Skeletal muscle satellite cell (primary cell): ENCODE data around the gene SLC23A3.
"Not testable (repeated sequence)": the region's sequence is repeated elsewhere in the genome, so short reads cannot be mapped to it uniquely, and the experiment has no call there.

ENCODE experiments used
- H3K27me3 ChIP-seq: 2 replicates; pipeline ENCODE4 v1.7.0; 2013; ENCODE audit warnings: low read length; ENCODE audit not compliant: control insufficient read depth, insufficient read depth
- H3K36me3 ChIP-seq: 2 replicates; pipeline ENCODE4 v1.7.0; 2013; ENCODE audit warnings: mild to moderate bottlenecking, control low read depth, low read length; ENCODE audit not compliant: insufficient read depth
- H3K4me1 ChIP-seq: 2 replicates; pipeline ENCODE4 v1.7.0; 2013; ENCODE audit warnings: low read length; ENCODE audit not compliant: control insufficient read depth, insufficient read depth
- H3K4me2 ChIP-seq: 2 replicates; pipeline ENCODE4 v1.7.0; 2013; ENCODE audit warnings: mild to moderate bottlenecking, low read length
- H3K4me3 ChIP-seq: 2 replicates; pipeline ENCODE4 v1.7.0; 2013; ENCODE audit warnings: low read length
- H3K9ac ChIP-seq: 2 replicates; pipeline ENCODE4 v1.7.0; 2013; ENCODE audit warnings: mild to moderate bottlenecking, low read depth, low read length, moderate library complexity
- H3K9me3 ChIP-seq: replicated peaks from 2 replicates; pipeline ENCODE4 v1.7.0; 2013; ENCODE audit warnings: mild to moderate bottlenecking, control low read depth, low read length

SLC23A3 gene

DNA sequence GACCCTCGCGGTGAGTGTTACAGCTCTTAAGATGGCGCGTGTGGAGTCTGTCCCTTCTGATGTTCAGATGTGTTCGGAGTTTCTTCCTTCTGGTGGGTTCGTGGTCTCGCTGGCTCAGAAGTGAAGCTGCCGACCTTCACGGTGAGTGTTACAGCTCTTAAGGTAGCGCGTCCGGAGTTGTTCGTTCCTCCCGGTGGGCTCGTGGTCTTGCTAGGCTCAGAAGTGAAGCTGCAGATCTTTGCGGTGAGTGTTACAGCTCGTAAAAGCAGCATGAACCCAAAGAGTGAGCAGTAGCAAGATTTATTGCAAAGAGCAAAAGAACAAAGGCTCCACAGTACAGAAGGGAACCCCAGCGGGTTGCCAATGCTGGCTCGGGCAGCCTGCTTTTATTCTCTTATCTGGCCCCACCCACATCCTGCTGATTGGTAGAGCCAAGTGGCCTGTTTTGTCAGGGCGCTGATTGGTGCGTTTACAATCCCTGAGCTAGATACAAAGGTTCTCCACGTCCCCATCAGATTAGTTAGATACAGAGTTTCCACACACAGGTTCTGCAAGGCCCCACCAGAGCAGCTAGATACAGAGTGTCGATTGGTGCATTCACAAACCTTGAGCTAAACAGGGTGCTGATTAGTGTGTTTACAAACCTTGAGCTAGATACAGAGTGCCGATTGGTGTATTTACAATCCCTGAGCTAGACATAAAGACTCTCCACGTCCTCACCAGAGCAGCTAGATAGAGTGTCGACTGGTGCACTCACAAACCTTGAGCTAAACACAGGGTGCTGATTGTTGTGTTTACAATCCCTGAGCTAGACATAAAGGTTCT lies 30.9 kb upstream of the SLC23A3 start:
- H3K4me1 ChIP-seq, H3K4me2 ChIP-seq, H3K9me3 ChIP-seq, H3K9ac ChIP-seq, H3K4me3 ChIP-seq, H3K36me3 ChIP-seq: not testable (repeated sequence)
- peaks cover 15% of the 10 kb centered on the region for H3K27me3 ChIP-seq

DNA sequence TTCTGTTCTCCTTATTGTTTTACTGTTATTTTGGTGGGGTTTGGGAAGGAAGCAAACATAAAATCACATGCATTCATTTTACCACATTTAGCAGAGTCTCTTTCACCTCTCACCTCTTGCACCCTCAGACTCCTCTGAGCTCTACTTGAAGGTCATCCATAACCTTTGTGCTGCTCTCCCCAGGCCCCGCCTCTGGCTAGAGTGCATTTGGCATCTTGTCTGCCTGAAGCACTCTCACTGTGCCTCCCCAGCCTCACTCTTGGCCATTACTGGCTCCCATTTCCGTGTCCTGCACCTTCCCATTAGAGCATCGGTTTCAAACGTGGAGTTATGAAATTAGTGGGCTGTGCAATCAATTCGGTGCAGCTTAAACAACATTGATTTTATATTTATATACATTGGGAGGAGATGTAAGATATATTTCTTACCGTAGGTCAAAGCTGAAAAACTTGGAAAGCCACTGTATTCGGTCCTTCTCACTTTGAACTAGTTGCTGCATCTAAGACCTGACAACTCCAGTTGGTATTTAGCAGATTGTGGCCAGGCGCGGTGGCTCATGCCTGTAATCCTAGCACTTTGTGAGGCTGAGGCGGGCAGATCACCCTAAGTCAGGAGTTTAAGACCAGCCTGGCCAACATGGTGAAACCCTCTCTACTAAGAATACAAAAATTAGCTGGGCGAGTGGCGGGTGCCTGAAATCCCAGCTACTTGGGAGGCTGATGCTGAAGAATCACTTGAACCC lies 29.8 kb upstream of the SLC23A3 start:
- Histone ChIP-seq H3K36me3 (no peaks in the 10 kb centered on the region), H3K4me2 (no peak overlapping the region), H3K9me3 (no peaks in the 10 kb centered on the region), H3K27me3 (peaks cover 20% of the 10 kb centered on the region), H3K4me1 (no peaks in the 10 kb centered on the region), H3K4me3 (no peak overlapping the region), H3K9ac (no peak overlapping the region)

DNA sequence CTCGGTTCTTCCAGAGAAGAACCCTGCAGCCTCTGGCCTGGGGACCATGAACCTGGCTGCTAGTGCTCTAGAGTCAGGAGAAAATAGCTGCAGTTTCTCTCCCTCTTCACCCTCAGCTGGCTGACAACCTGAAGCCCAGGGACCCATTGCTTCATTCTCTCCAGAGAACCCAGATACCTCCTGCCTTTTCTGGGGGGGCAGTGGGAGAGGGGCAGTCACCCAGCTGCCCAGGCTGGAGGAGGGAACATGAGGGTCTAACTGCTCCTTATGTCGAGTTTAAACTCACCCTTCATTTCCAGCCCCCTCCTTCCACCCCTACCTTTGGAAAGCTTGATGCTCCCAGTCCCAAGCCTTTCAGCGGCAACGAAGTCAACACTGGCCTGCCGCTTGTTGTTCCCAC lies 29.1 kb upstream of the SLC23A3 start:
- no peaks in the 10 kb centered on the region for H3K9me3 ChIP-seq
- H3K4me1 ChIP-seq = no peaks in the 10 kb centered on the region
- no peaks in the 10 kb centered on the region for H3K36me3 ChIP-seq
- H3K4me2 ChIP-seq = no peak overlapping the region
- H3K27me3 ChIP-seq = peaks cover 20% of the 10 kb centered on the region
- H3K9ac ChIP-seq = no peak overlapping the region
- no peak overlapping the region for H3K4me3 ChIP-seq

GRCh38 chr2:219197388-219197787 lies 27.6 kb upstream of the SLC23A3 start:
- Histone ChIP-seq H3K9me3 (no peaks in the 10 kb centered on the region), H3K9ac (no peak overlapping the region), H3K4me3 (no peak overlapping the region), H3K4me2 (no peak overlapping the region), H3K27me3 (peaks cover 20% of the 10 kb centered on the region), H3K4me1 (no peaks in the 10 kb centered on the region), H3K36me3 (no peaks in the 10 kb centered on the region)

DNA sequence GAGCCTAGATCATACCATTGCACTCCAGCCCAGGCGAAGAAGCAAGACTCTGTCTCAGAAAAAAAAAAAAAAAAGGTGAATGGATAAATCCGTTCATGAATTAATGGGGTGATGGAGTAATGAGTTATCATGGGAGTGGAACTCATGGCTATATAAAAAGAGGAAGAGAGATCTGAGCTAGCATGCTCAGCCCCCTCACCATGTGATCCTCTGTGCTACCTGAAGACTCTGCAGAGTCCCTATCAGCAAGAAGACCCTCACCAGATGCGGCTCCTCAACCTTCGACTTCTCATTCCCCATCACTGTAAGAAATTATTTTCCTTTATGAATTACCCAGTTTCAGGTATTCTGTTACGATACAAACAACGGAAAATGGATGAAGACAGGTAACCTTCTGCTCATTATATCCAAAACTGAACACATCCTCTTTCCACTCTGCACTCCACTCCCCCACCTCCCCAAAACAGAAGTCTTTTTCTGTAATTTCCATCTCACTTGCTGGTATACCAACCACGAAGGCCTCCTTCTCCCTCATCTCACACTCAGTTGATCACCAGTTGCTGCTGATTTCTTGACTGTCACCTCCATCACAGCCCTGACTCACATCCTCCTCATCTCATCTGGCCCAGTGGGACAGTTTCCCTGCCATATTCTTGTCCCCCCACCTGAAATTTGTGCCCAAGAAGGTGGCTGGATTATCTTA lies 17.1 kb upstream of the SLC23A3 start:
- Histone ChIP-seq H3K36me3 (peaks cover 33% of the 10 kb centered on the region), H3K4me2 (no peak overlapping the region), H3K27me3 (no peaks in the 10 kb centered on the region), H3K4me3 (no peak overlapping the region), H3K9ac (no peak overlapping the region), H3K9me3 (no peaks in the 10 kb centered on the region), H3K4me1 (no peaks in the 10 kb centered on the region)

DNA sequence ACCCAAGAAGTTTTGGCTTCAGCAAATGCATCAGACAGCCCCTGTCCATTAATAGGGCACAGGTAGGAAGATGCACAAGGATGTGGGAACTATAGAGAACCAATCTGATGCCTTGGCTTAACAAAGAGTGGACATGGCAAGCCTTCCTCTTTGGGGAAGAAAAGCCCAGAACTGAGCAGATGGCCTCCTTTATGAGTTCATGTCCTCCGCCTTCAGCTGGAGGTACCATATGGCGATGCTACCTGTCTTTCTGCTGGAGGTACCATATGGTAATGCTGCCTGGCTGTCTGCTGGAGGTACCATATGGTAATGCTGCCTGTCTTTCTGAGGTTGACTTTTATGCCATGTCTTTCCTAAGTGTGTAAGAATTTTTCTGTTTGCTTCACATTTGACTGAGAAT lies 14.3 kb upstream of the SLC23A3 start:
- Histone ChIP-seq H3K4me1 (peaks cover 6% of the 10 kb centered on the region), H3K27me3 (no peaks in the 10 kb centered on the region), H3K4me3 (no peak overlapping the region), H3K9ac (no peak overlapping the region), H3K9me3 (no peaks in the 10 kb centered on the region), H3K4me2 (no peak overlapping the region), H3K36me3 (peaks cover 52% of the 10 kb centered on the region)

GRCh38 chr2:219183151-219183772 lies 13.4 kb upstream of the SLC23A3 start:
- H3K9ac ChIP-seq = no peak overlapping the region
- H3K36me3 ChIP-seq = peaks cover 52% of the 10 kb centered on the region
- no peak overlapping the region for H3K4me2 ChIP-seq
- no peak overlapping the region for H3K4me3 ChIP-seq
- H3K4me1 ChIP-seq = peaks cover 8% of the 10 kb centered on the region
- H3K9me3 ChIP-seq = no peaks in the 10 kb centered on the region
- no peaks in the 10 kb centered on the region for H3K27me3 ChIP-seq

- Histone ChIP-seq H3K9ac (no peak overlapping the region), H3K36me3 (peaks cover 52% of the 10 kb centered on the region), H3K27me3 (no peaks in the 10 kb centered on the region), H3K4me3 (no peak overlapping the region), H3K4me2 (no peak overlapping the region), H3K9me3 (no peaks in the 10 kb centered on the region), H3K4me1 (peaks cover 9% of the 10 kb centered on the region)
Measured at GRCh38 chr2:219182331-219183150, 12.7 kb upstream of the SLC23A3 start.

- H3K9ac ChIP-seq = no peak overlapping the region
- no peak overlapping the region for H3K4me2 ChIP-seq
- no peaks in the 10 kb centered on the region for H3K9me3 ChIP-seq
- H3K36me3 ChIP-seq = peaks cover 52% of the 10 kb centered on the region
- no peaks in the 10 kb centered on the region for H3K27me3 ChIP-seq
- H3K4me1 ChIP-seq = peaks cover 14% of the 10 kb centered on the region
- no peak overlapping the region for H3K4me3 ChIP-seq
Measured at GRCh38 chr2:219181531-219181930, 11.7 kb upstream of the SLC23A3 start.

GRCh38 chr2:219180961-219181360 lies 11.1 kb upstream of the SLC23A3 start:
- Histone ChIP-seq H3K4me2 (no peak overlapping the region), H3K9ac (no peak overlapping the region), H3K4me3 (no peak overlapping the region), H3K36me3 (peaks cover 52% of the 10 kb centered on the region), H3K9me3 (no peaks in the 10 kb centered on the region), H3K4me1 (peaks cover 16% of the 10 kb centered on the region), H3K27me3 (no peaks in the 10 kb centered on the region)
